ENCODE results near the gene OAS2.
"Not testable (repeated sequence)": the region's sequence is repeated elsewhere in the genome, so short reads cannot be mapped to it uniquely, and the experiment has no call there.

DNA sequence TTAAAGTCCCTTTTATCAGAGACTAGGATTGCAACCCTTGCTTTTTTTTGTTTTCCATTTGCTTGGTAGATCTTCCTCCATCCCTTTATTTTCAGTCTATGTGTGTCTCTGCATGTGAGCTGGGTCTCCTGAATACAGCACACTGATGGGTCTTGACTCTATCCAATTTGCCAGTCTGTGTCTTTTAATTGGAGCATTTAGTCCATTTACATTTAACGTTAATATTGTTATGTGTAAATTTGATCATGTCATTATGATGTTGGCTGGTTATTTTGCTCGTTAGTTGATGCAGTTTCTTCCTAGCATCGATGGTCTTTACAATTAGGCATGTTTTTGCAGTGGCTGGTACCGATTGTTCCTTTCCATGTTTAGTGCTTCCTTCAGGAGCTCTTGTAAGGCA is 21.2 kb upstream of the OAS2 start:
- TF ChIP-seq EZH2 (IDR thresholded peaks at IDR 0.05; ENCODE audit: borderline replicate concordance); CTCF (IDR thresholded peaks at IDR 0.05; ENCODE audit: poor library complexity): not testable (repeated sequence)

Measured in hepatocyte (in vitro differentiated cells).